ENCODE data around the gene IFNAR1.
A peak's percentile ranks its signal among the peaks of the same experiment; 100 is the strongest.

Gene IFNAR1

DNA sequence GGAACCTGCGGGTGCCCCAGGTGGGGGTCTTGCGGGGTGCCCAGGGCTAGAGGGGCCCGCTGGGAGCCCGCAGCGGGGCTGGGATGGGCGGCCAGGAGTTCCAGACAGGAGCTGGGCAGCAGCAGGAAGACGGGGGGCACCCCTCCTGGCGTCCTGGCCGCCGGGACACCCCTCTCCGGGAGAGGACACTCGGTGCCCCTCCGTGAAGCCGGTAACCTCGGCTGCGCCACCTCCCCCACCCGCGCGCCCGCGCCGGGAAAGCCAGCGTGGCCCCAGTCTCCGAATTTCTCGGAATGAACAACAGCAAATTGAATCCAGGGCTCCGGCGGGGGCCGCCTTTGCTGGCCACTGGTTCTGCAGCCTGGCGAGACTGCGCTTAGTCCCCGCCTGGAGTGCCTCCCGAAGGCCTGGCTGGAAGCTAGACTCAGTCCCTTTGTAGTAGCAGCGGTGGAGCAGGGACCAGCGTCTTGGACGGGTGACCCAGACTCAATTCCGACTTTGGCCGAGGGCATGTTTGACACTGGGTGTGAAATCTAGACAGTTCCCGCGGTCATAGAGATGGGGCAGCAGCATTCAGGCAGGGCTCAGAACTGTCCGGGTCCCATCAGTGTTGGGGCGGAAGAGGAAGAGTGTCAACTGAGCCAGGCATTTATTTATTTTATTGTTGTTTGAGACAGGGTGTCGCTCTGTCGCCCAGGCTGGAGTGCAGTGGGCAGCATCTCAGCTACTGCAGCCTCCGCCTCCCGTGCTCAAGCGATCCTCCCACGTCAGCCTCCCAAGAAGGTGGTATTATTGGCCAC is 79.2 kb downstream of the IFNAR1 start:
- Histone ChIP-seq H3K27me3 (ENCODE audit: insufficient read depth, poor library complexity, severe bottlenecking) (no peaks in the 10 kb centered on the region), H3K27ac (replicated peaks) (peak overlapping the region; percentile 93), H3K4me3 (replicated peaks; ENCODE audit: insufficient read depth, low read length) (peak overlapping the region; percentile 82)
- no peak for TF ChIP-seq GABPA (IDR thresholded peaks at IDR 0.05; ENCODE audit: low read depth)
- peak; percentile 22; the same call in 1 of the 2 replicates for TF ChIP-seq SPI1 (IDR thresholded peaks at IDR 0.05; ENCODE audit: borderline replicate concordance, low read depth)
- TF ChIP-seq, protein P1, sequence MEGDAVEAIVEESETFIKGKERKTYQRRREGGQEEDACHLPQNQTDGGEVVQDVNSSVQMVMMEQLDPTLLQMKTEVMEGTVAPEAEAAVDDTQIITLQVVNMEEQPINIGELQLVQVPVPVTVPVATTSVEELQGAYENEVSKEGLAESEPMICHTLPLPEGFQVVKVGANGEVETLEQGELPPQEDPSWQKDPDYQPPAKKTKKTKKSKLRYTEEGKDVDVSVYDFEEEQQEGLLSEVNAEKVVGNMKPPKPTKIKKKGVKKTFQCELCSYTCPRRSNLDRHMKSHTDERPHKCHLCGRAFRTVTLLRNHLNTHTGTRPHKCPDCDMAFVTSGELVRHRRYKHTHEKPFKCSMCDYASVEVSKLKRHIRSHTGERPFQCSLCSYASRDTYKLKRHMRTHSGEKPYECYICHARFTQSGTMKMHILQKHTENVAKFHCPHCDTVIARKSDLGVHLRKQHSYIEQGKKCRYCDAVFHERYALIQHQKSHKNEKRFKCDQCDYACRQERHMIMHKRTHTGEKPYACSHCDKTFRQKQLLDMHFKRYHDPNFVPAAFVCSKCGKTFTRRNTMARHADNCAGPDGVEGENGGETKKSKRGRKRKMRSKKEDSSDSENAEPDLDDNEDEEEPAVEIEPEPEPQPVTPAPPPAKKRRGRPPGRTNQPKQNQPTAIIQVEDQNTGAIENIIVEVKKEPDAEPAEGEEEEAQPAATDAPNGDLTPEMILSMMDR (IDR thresholded peaks at IDR 0.05; ENCODE audit: insufficient read depth, low read length) = no peak
- DNase-seq (ENCODE audit: low read depth in 1 of 2, low spot score in 1 of 2) = peak; percentile 54 to 59

DNA sequence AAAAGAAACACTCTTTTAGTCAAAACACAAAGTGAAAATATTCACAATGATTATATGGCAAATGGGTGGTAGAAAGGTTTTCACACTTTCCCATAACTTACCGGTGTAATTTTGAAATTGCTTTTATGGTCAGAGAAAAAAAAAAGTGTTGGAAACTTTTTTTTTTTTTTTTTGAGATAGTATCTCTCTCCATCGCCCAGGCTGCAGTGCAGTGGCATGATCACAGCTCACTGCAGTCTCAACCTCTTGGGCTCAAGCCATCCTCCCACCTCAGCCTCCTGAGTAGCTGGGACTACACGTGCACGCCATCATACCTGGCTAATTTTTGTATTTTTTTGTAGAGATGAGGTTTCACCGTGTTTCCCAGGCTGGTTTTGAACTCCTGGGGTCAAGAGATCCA is 81.7 kb downstream of the IFNAR1 start:
- no peak overlapping the region for H3K4me3 ChIP-seq (replicated peaks; ENCODE audit: insufficient read depth, low read length)
- no peak for TF ChIP-seq POLR2AphosphoS5 (IDR thresholded peaks at IDR 0.05; ENCODE audit: low read depth)
- TF ChIP-seq, protein P2, sequence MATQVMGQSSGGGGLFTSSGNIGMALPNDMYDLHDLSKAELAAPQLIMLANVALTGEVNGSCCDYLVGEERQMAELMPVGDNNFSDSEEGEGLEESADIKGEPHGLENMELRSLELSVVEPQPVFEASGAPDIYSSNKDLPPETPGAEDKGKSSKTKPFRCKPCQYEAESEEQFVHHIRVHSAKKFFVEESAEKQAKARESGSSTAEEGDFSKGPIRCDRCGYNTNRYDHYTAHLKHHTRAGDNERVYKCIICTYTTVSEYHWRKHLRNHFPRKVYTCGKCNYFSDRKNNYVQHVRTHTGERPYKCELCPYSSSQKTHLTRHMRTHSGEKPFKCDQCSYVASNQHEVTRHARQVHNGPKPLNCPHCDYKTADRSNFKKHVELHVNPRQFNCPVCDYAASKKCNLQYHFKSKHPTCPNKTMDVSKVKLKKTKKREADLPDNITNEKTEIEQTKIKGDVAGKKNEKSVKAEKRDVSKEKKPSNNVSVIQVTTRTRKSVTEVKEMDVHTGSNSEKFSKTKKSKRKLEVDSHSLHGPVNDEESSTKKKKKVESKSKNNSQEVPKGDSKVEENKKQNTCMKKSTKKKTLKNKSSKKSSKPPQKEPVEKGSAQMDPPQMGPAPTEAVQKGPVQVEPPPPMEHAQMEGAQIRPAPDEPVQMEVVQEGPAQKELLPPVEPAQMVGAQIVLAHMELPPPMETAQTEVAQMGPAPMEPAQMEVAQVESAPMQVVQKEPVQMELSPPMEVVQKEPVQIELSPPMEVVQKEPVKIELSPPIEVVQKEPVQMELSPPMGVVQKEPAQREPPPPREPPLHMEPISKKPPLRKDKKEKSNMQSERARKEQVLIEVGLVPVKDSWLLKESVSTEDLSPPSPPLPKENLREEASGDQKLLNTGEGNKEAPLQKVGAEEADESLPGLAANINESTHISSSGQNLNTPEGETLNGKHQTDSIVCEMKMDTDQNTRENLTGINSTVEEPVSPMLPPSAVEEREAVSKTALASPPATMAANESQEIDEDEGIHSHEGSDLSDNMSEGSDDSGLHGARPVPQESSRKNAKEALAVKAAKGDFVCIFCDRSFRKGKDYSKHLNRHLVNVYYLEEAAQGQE (IDR thresholded peaks at IDR 0.05; ENCODE audit: insufficient replicate concordance, low read depth) = no peak
- TF ChIP-seq, protein P1 (IDR thresholded peaks at IDR 0.05; ENCODE audit: insufficient read depth, low read length) = no peak
- no peak for TF ChIP-seq SPI1 (IDR thresholded peaks at IDR 0.05; ENCODE audit: borderline replicate concordance, low read depth)
- no peak for TF ChIP-seq GABPA (IDR thresholded peaks at IDR 0.05; ENCODE audit: low read depth)
- no peak overlapping the region for H3K27ac ChIP-seq (replicated peaks)

More for the DNA sequence above, 81.7 kb downstream of the IFNAR1 start:
- no peak for DNase-seq (ENCODE audit: low read depth in 1 of 2, low spot score in 1 of 2)
- no peaks in the 10 kb centered on the region for H3K27me3 ChIP-seq (ENCODE audit: insufficient read depth, poor library complexity, severe bottlenecking)

Data from HL-60 (cell line).